Measurements from ENCODE around the gene MBNL3.

DNA sequence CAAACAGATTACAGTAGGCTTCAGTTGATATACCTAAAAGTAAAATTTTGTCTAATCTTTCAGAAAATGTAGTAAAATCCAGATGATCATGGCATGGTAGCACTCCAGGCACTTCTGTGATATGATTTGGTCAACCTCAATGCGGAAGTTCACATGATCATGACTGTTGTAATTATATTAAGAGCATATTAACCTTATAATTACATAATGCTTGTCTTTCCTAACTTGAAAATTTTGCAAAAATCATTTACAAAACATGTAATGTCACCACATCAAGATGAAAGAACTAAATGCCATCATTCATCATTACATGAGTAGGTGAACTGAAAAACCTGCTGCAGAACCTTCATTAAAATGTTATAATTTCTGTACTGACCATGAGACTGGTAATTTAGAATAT is 88.1 kb downstream of the MBNL3 start:
- TF ChIP-seq, protein P1, sequence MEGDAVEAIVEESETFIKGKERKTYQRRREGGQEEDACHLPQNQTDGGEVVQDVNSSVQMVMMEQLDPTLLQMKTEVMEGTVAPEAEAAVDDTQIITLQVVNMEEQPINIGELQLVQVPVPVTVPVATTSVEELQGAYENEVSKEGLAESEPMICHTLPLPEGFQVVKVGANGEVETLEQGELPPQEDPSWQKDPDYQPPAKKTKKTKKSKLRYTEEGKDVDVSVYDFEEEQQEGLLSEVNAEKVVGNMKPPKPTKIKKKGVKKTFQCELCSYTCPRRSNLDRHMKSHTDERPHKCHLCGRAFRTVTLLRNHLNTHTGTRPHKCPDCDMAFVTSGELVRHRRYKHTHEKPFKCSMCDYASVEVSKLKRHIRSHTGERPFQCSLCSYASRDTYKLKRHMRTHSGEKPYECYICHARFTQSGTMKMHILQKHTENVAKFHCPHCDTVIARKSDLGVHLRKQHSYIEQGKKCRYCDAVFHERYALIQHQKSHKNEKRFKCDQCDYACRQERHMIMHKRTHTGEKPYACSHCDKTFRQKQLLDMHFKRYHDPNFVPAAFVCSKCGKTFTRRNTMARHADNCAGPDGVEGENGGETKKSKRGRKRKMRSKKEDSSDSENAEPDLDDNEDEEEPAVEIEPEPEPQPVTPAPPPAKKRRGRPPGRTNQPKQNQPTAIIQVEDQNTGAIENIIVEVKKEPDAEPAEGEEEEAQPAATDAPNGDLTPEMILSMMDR (IDR thresholded peaks at IDR 0.05): no peak
- TF ChIP-seq POLR2A (IDR thresholded peaks at IDR 0.05): no peak
- TF ChIP-seq EP300 (IDR thresholded peaks at IDR 0.05): no peak
